HG02678 (cell line): ENCODE measurements around the gene ZFP36L2.

ENCODE experiments used
- ATAC-seq: cut with Tn5 transposase; IDR thresholded peaks from one replicate; pipeline ENCODE4 v1.9.1; 2021; ENCODE audit warnings: mild to moderate bottlenecking, moderate library complexity; ENCODE audit not compliant: unreplicated experiment

Gene ZFP36L2

GRCh38 chr2:43224131-43224570, 2.3 kb downstream of the ZFP36L2 start:
- no peak for ATAC-seq

- no peak for ATAC-seq
Observed at GRCh38 chr2:43223521-43224001, 2.8 kb downstream of the ZFP36L2 start.

- no peak for ATAC-seq
Observed at GRCh38 chr2:43222475-43223309, 3.7 kb downstream of the ZFP36L2 start.

GRCh38 chr2:43221763-43222474, 4.5 kb downstream of the ZFP36L2 start:
- ATAC-seq: no peak

GRCh38 chr2:43221124-43221762, 5.2 kb downstream of the ZFP36L2 start:
- ATAC-seq: no peak

GRCh38 chr2:43220760-43221123, 5.7 kb downstream of the ZFP36L2 start:
- no peak for ATAC-seq

- no peak for ATAC-seq
Observed at GRCh38 chr2:43220229-43220751, 6.1 kb downstream of the ZFP36L2 start.

GRCh38 chr2:43219383-43220228, 6.8 kb downstream of the ZFP36L2 start:
- ATAC-seq: peak; percentile 61

GRCh38 chr2:43218702-43219382, 7.6 kb downstream of the ZFP36L2 start:
- peak; percentile 49 for ATAC-seq

GRCh38 chr2:43218155-43218701, 8.2 kb downstream of the ZFP36L2 start:
- ATAC-seq: peak; percentile 0

GRCh38 chr2:43217228-43218154, 8.9 kb downstream of the ZFP36L2 start:
- ATAC-seq: no peak

- no peak for ATAC-seq
Observed at GRCh38 chr2:43216629-43217028, 9.8 kb downstream of the ZFP36L2 start.

GRCh38 chr2:43215673-43216255, 10.6 kb downstream of the ZFP36L2 start:
- ATAC-seq: no peak

GRCh38 chr2:43214253-43214652, 12.2 kb downstream of the ZFP36L2 start:
- no peak for ATAC-seq

GRCh38 chr2:43212931-43213330, 13.5 kb downstream of the ZFP36L2 start:
- no peak for ATAC-seq

GRCh38 chr2:43212216-43212835, 14.1 kb downstream of the ZFP36L2 start:
- ATAC-seq: no peak

GRCh38 chr2:43210467-43211303, 15.7 kb downstream of the ZFP36L2 start:
- no peak for ATAC-seq
